ENCODE data around the gene CENPB. TPM values are rescaled to one million over a fixed set of nuclear protein-coding genes. Genes with fewer than 3 reads are reported as not detected.
A peak's percentile ranks its signal among the peaks of the same experiment; 100 is the strongest.

Gene CENPB
- total RNA-seq, 4 donors from 2014 or later: 57.0 to 81.4 (median 66.4) TPM

- WGBS: 68% methylated on average over 4 of the region's 4 CpGs
- H3K36me3 ChIP-seq: no peaks in the 10 kb centered on the region
- H3K4me1 ChIP-seq: peaks cover 11% of the 10 kb centered on the region
- no peak for DNase-seq (ENCODE audit: low spot score in 2 of 2)
- H3K9me3 ChIP-seq: no peaks in the 10 kb centered on the region
- H3K27ac ChIP-seq: no peak overlapping the region
- no peak overlapping the region for H3K4me3 ChIP-seq
- no peak for TF ChIP-seq EP300 (IDR thresholded peaks at IDR 0.05)
- TF ChIP-seq CTCF (IDR thresholded peaks at IDR 0.05): no peak
- no peak for TF ChIP-seq POLR2A (IDR thresholded peaks at IDR 0.05)
- TF ChIP-seq POLR2AphosphoS5 (IDR thresholded peaks at IDR 0.05): no peak
- H3K27me3 ChIP-seq: no peaks in the 10 kb centered on the region
Observed at GRCh38 chr20:3735768-3736167, 50.8 kb downstream of the CENPB start.

DNA sequence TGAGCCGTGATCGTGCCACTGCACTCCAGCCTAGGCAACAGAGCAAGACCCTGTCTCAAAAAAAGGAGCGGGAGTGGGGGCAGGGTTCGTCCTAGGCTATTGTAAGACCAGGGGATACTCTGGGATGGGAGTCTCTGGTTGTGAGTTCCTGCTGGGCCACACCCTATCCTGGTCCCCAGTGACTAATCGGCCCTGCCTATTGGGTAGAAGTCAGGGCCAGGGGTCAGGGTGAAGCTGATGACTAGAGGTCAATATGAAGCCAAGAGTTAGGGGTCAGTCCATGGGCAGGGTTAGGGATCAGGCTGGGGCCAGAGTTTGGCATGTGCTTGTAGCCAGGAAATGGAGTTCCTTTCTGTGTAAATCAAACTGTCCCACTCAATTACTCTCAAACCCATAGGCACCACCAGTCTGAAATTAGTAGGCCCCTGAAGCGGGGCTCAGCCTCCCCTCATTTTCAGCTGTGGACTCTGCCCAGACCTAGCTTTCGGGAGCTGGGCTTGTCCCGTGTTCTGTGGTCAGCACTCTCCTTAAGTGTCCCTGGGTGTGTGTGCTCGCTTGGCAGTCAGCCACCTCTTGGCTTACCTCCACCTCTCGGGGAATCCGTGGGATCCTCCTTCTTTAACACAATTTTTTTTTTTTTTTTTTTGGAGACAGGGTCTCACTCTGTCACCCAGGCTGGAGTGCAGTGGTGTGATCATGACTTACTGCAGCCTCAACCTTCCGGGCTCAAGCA, 52.3 kb downstream of the CENPB start:
- TF ChIP-seq POLR2AphosphoS5 (IDR thresholded peaks at IDR 0.05) (no peak), CTCF (IDR thresholded peaks at IDR 0.05) (no peak), EP300 (IDR thresholded peaks at IDR 0.05) (no peak), POLR2A (IDR thresholded peaks at IDR 0.05) (no peak)
- WGBS: 54% methylated on average over 12 of the region's 12 CpGs
- Histone ChIP-seq H3K4me3 (peak overlapping the region; percentile 50), H3K27me3 (no peaks in the 10 kb centered on the region), H3K27ac (peak overlapping the region; percentile 21), H3K9me3 (no peaks in the 10 kb centered on the region), H3K36me3 (no peaks in the 10 kb centered on the region), H3K4me1 (peaks cover 11% of the 10 kb centered on the region)
- DNase-seq (ENCODE audit: low spot score in 2 of 2): no peak

Other genes starting within 250 kb of the CENPB start
- not detected for gene GFRA4, start 123.3 kb downstream of the CENPB start, total RNA-seq
- 10 to 100 TPM in 3 of 4 donors, 1 to 10 TPM in 1; 6.3 to 24.3 (median 13.4) TPM for gene ADAM33, start 104.7 kb downstream of the CENPB start, total RNA-seq
- 1 to 10 TPM in 2 of 4 donors, under 1 TPM in 2; 0.60 to 3.5 (median 1.1) TPM for gene SIGLEC1, start 74.1 kb downstream of the CENPB start, total RNA-seq
- gene HSPA12B, start 54.1 kb downstream of the CENPB start, total RNA-seq: 1 to 10 TPM; 1.9 to 8.7 (median 4.4) TPM
- gene ADISSP, start 19.0 kb downstream of the CENPB start, total RNA-seq: 10 to 100 TPM in 3 of 4 donors, 1 to 10 TPM in 1; 8.4 to 20.3 (median 18.9) TPM
- not detected for gene SPEF1, start 5.3 kb downstream of the CENPB start, total RNA-seq
- gene CDC25B, start 9.6 kb upstream of the CENPB start, total RNA-seq: 10 to 100 TPM; 12.7 to 34.4 (median 23.3) TPM
- 10 to 100 TPM in 3 of 4 donors, 1 to 10 TPM in 1; 7.7 to 18.3 (median 14.3) TPM for gene AP5S1, start 33.8 kb upstream of the CENPB start, total RNA-seq
- gene MAVS, start 60.1 kb upstream of the CENPB start, total RNA-seq: 10 to 100 TPM; 29.1 to 50.0 (median 39.1) TPM
- gene PANK2, start 102.6 kb upstream of the CENPB start, total RNA-seq: 10 to 100 TPM; 26.6 to 40.9 (median 27.4) TPM
- gene RNF24, start 228.8 kb upstream of the CENPB start, total RNA-seq: 10 to 100 TPM; 16.0 to 27.8 (median 21.9) TPM